ENCODE data around the gene SMAD3.

Gene SMAD3

GRCh38 chr15:67037694-67038093, 27.7 kb upstream of the SMAD3 start:
- H3K18ac ChIP-seq (ENCODE audit: low read length), result no peak overlapping the region
- H2BK120ac ChIP-seq (ENCODE audit: low read depth, low read length), result no peak overlapping the region
- no peak overlapping the region for H3K4me2 ChIP-seq (ENCODE audit: low read length)

GRCh38 chr15:67038736-67039135, 26.7 kb upstream of the SMAD3 start:
- Histone ChIP-seq H2AK5ac (ENCODE audit: low read length) (no peak overlapping the region), H2BK5ac (ENCODE audit: low read length) (no peak overlapping the region), H3K27me3 (ENCODE audit: insufficient read depth, low read length, poor library complexity) (no peaks in the 10 kb centered on the region), H4K5ac (ENCODE audit: low read length) (no peak overlapping the region), H3K27ac (ENCODE audit: low read depth, low read length) (no peak overlapping the region), H3K23ac (ENCODE audit: low read length) (no peak overlapping the region), H3K9ac (ENCODE audit: low read length) (no peak overlapping the region), H3K4me2 (ENCODE audit: low read length) (no peak overlapping the region), H3K36me3 (ENCODE audit: control insufficient read depth, insufficient read depth, low read length) (no peaks in the 10 kb centered on the region), H3K79me2 (ENCODE audit: control insufficient read depth, insufficient read depth, low read length) (no peaks in the 10 kb centered on the region), H3K18ac (ENCODE audit: low read length) (no peak overlapping the region), H3K4me3 (ENCODE audit: low read length) (no peak overlapping the region), H2BK120ac (ENCODE audit: low read depth, low read length) (no peak overlapping the region), H3K4me1 (ENCODE audit: control insufficient read depth, low read depth, low read length) (peaks cover 14% of the 10 kb centered on the region), H3K56ac (ENCODE audit: low read length) (no peak overlapping the region), H3K4ac (ENCODE audit: low read depth, low read length) (no peak overlapping the region), H2BK15ac (replicated peaks; ENCODE audit: low read depth) (no peak overlapping the region), H3K79me1 (ENCODE audit: low read length) (no peaks in the 10 kb centered on the region), H4K8ac (ENCODE audit: low read depth, low read length) (no peak overlapping the region)
- no peak for DNase-seq

More at GRCh38 chr15:67037694-67038093, 27.7 kb upstream of the SMAD3 start:
- H4K5ac ChIP-seq (ENCODE audit: low read length), result no peak overlapping the region
- no peak overlapping the region for H3K23ac ChIP-seq (ENCODE audit: low read length)
- H3K27me3 ChIP-seq (ENCODE audit: insufficient read depth, low read length, poor library complexity), result no peaks in the 10 kb centered on the region
- H3K4ac ChIP-seq (ENCODE audit: low read depth, low read length), result no peak overlapping the region
- no peak overlapping the region for H2BK5ac ChIP-seq (ENCODE audit: low read length)
- peaks cover 14% of the 10 kb centered on the region for H3K4me1 ChIP-seq (ENCODE audit: control insufficient read depth, low read depth, low read length)
- no peak overlapping the region for H2BK15ac ChIP-seq (replicated peaks; ENCODE audit: low read depth)
- H3K79me1 ChIP-seq (ENCODE audit: low read length), result no peaks in the 10 kb centered on the region
- no peaks in the 10 kb centered on the region for H3K79me2 ChIP-seq (ENCODE audit: control insufficient read depth, insufficient read depth, low read length)
- no peak overlapping the region for H3K27ac ChIP-seq (ENCODE audit: low read depth, low read length)
- no peak overlapping the region for H3K56ac ChIP-seq (ENCODE audit: low read length)
- H4K8ac ChIP-seq (ENCODE audit: low read depth, low read length), result no peak overlapping the region
- H2AK5ac ChIP-seq (ENCODE audit: low read length), result no peak overlapping the region
- no peaks in the 10 kb centered on the region for H3K36me3 ChIP-seq (ENCODE audit: control insufficient read depth, insufficient read depth, low read length)
- H3K4me3 ChIP-seq (ENCODE audit: low read length), result no peak overlapping the region
- DNase-seq, result no peak
- H3K9ac ChIP-seq (ENCODE audit: low read length), result no peak overlapping the region

GRCh38 chr15:67039384-67040075, 25.9 kb upstream of the SMAD3 start:
- Histone ChIP-seq H3K9ac (ENCODE audit: low read length) (no peak overlapping the region), H4K8ac (ENCODE audit: low read depth, low read length) (no peak overlapping the region), H2BK5ac (ENCODE audit: low read length) (peak overlapping the region; percentile 68), H4K5ac (ENCODE audit: low read length) (no peak overlapping the region), H3K4me2 (ENCODE audit: low read length) (no peak overlapping the region), H3K23ac (ENCODE audit: low read length) (no peak overlapping the region), H3K79me1 (ENCODE audit: low read length) (no peaks in the 10 kb centered on the region), H3K18ac (ENCODE audit: low read length) (peak overlapping the region; percentile 1), H2AK5ac (ENCODE audit: low read length) (no peak overlapping the region), H3K4me3 (ENCODE audit: low read length) (no peak overlapping the region), H3K56ac (ENCODE audit: low read length) (peak overlapping the region; percentile 51), H3K36me3 (ENCODE audit: control insufficient read depth, insufficient read depth, low read length) (no peaks in the 10 kb centered on the region), H2BK120ac (ENCODE audit: low read depth, low read length) (no peak overlapping the region), H2BK15ac (replicated peaks; ENCODE audit: low read depth) (no peak overlapping the region), H3K4me1 (ENCODE audit: control insufficient read depth, low read depth, low read length) (peaks cover 14% of the 10 kb centered on the region), H3K79me2 (ENCODE audit: control insufficient read depth, insufficient read depth, low read length) (no peaks in the 10 kb centered on the region), H3K27ac (ENCODE audit: low read depth, low read length) (peak overlapping the region; percentile 31), H3K4ac (ENCODE audit: low read depth, low read length) (no peak overlapping the region), H3K27me3 (ENCODE audit: insufficient read depth, low read length, poor library complexity) (no peaks in the 10 kb centered on the region)
- peak; percentile 91 for DNase-seq
- no CpG with 5 or more reads among the region's 10 CpGs for WGBS (ENCODE audit: extremely low coverage, insufficient coverage, low lambda C conversion rate)

- no peak overlapping the region for H3K23ac ChIP-seq (ENCODE audit: low read length)
- peaks cover 14% of the 10 kb centered on the region for H3K4me1 ChIP-seq (ENCODE audit: control insufficient read depth, low read depth, low read length)
- H2BK5ac ChIP-seq (ENCODE audit: low read length), result no peak overlapping the region
- no peak overlapping the region for H4K8ac ChIP-seq (ENCODE audit: low read depth, low read length)
- no peak overlapping the region for H3K27ac ChIP-seq (ENCODE audit: low read depth, low read length)
- no peaks in the 10 kb centered on the region for H3K27me3 ChIP-seq (ENCODE audit: insufficient read depth, low read length, poor library complexity)
- H3K4ac ChIP-seq (ENCODE audit: low read depth, low read length), result no peak overlapping the region
- H2BK15ac ChIP-seq (replicated peaks; ENCODE audit: low read depth), result no peak overlapping the region
- no peaks in the 10 kb centered on the region for H3K79me2 ChIP-seq (ENCODE audit: control insufficient read depth, insufficient read depth, low read length)
- no peaks in the 10 kb centered on the region for H3K36me3 ChIP-seq (ENCODE audit: control insufficient read depth, insufficient read depth, low read length)
- H4K5ac ChIP-seq (ENCODE audit: low read length), result no peak overlapping the region
- H3K4me2 ChIP-seq (ENCODE audit: low read length), result no peak overlapping the region
- peak overlapping the region; percentile 1 for H3K18ac ChIP-seq (ENCODE audit: low read length)
- H2BK120ac ChIP-seq (ENCODE audit: low read depth, low read length), result no peak overlapping the region
- H3K9ac ChIP-seq (ENCODE audit: low read length), result no peak overlapping the region
- no CpG with 5 or more reads among the region's 2 CpGs for WGBS (ENCODE audit: extremely low coverage, insufficient coverage, low lambda C conversion rate)
- DNase-seq, result no peak
- H3K79me1 ChIP-seq (ENCODE audit: low read length), result no peaks in the 10 kb centered on the region
- H2AK5ac ChIP-seq (ENCODE audit: low read length), result no peak overlapping the region
- no peak overlapping the region for H3K56ac ChIP-seq (ENCODE audit: low read length)
- H3K4me3 ChIP-seq (ENCODE audit: low read length), result no peak overlapping the region
These were observed 25.1 kb upstream of the SMAD3 start for GRCh38 chr15:67040277-67040676.

- Histone ChIP-seq H3K56ac (ENCODE audit: low read length) (no peak overlapping the region), H2BK5ac (ENCODE audit: low read length) (no peak overlapping the region), H3K23ac (ENCODE audit: low read length) (no peak overlapping the region), H2BK120ac (ENCODE audit: low read depth, low read length) (no peak overlapping the region), H2AK5ac (ENCODE audit: low read length) (no peak overlapping the region), H3K9ac (ENCODE audit: low read length) (no peak overlapping the region), H3K4me2 (ENCODE audit: low read length) (no peak overlapping the region), H3K36me3 (ENCODE audit: control insufficient read depth, insufficient read depth, low read length) (no peaks in the 10 kb centered on the region), H4K8ac (ENCODE audit: low read depth, low read length) (no peak overlapping the region), H3K4me3 (ENCODE audit: low read length) (no peak overlapping the region), H3K18ac (ENCODE audit: low read length) (no peak overlapping the region), H3K4me1 (ENCODE audit: control insufficient read depth, low read depth, low read length) (peaks cover 14% of the 10 kb centered on the region), H4K5ac (ENCODE audit: low read length) (no peak overlapping the region), H3K4ac (ENCODE audit: low read depth, low read length) (no peak overlapping the region), H3K79me2 (ENCODE audit: control insufficient read depth, insufficient read depth, low read length) (no peaks in the 10 kb centered on the region), H3K27ac (ENCODE audit: low read depth, low read length) (no peak overlapping the region), H3K79me1 (ENCODE audit: low read length) (no peaks in the 10 kb centered on the region), H2BK15ac (replicated peaks; ENCODE audit: low read depth) (no peak overlapping the region), H3K27me3 (ENCODE audit: insufficient read depth, low read length, poor library complexity) (no peaks in the 10 kb centered on the region)
- DNase-seq, result no peak
- WGBS (ENCODE audit: extremely low coverage, insufficient coverage, low lambda C conversion rate), result no CpG with 5 or more reads among the region's 7 CpGs
These were observed 22.8 kb upstream of the SMAD3 start for GRCh38 chr15:67042551-67043142.

Measured in mesendoderm (in vitro differentiated cells).